DOHH2 (cell line): ENCODE measurements around the gene PVALEF.

Experiments
- H3F3A ChIP-seq: fragments of 200-600 bp; sonication (generic), shearing (Covaris generic); 2 replicates; pipeline ENCODE4 v1.6.0; 2016; ENCODE audit warnings: antibody characterized with exemption, mild to moderate bottlenecking; ENCODE audit not compliant: control insufficient read depth, insufficient read depth
- H3K27ac ChIP-seq: fragments of 200-600 bp; sonication (generic); 2 replicates; pipeline ENCODE4 v1.5.1; 2014; ENCODE audit warnings: low read depth, mild to moderate bottlenecking, low read length, moderate library complexity
- H3K27me3 ChIP-seq: fragments of 200-600 bp; sonication (generic); 2 replicates; pipeline ENCODE4 v1.6.1; 2014; ENCODE audit warnings: mild to moderate bottlenecking, low read length, mixed read lengths; ENCODE audit not compliant: control insufficient read depth
- H3K36me3 ChIP-seq: fragments of 200-600 bp; sonication (generic); 2 replicates; pipeline ENCODE4 v1.6.1; 2014; ENCODE audit warnings: mild to moderate bottlenecking, low read length, moderate library complexity, mixed read lengths; ENCODE audit not compliant: control insufficient read depth
- H3K4me1 ChIP-seq: fragments of 200-600 bp; sonication (generic); 2 replicates; pipeline ENCODE4 v1.6.1; 2014; ENCODE audit warnings: mild to moderate bottlenecking, low read length, mixed read lengths; ENCODE audit not compliant: control insufficient read depth
- H3K4me2 ChIP-seq: fragments of 200-600 bp; sonication (generic); 2 replicates; pipeline ENCODE4 v1.6.0; 2014; ENCODE audit warnings: mild to moderate bottlenecking, low read length, moderate library complexity
- H3K4me3 ChIP-seq: fragments of 200-600 bp; sonication (generic); 2 replicates; pipeline ENCODE4 v1.5.1; 2014; ENCODE audit warnings: mild to moderate bottlenecking, low read length, mixed read lengths
- H3K79me2 ChIP-seq: fragments of 200-600 bp; sonication (generic); 2 replicates; pipeline ENCODE4 v1.6.1; 2014; ENCODE audit warnings: mild to moderate bottlenecking, low read length, mixed read lengths; ENCODE audit not compliant: control insufficient read depth
- H3K9me2 ChIP-seq: fragments of 200-600 bp; sonication (generic); replicated peaks from 2 replicates; pipeline ENCODE4 v1.6.1; 2014; ENCODE audit warnings: mild to moderate bottlenecking, low read length, mixed read lengths; ENCODE audit not compliant: control insufficient read depth
- H3K9me3 ChIP-seq: fragments of 200-600 bp; sonication (generic); 2 replicates; pipeline ENCODE4 v1.6.1; 2014; ENCODE audit warnings: antibody characterized with exemption, low read length, mixed read lengths; ENCODE audit not compliant: control insufficient read depth, insufficient read depth
- H4K20me1 ChIP-seq: fragments of 200-600 bp; sonication (generic); 2 replicates; pipeline ENCODE4 v1.6.0; 2014; ENCODE audit warnings: low read depth, mild to moderate bottlenecking, antibody characterized with exemption, low read length, moderate library complexity; ENCODE audit not compliant: control insufficient read depth, insufficient read depth
- CTCF ChIP-seq: fragments of 200-600 bp; sonication (generic); IDR thresholded peaks from one replicate; pipeline ENCODE4 v1.5.1; 2014; ENCODE audit warnings: antibody characterized with exemption, mild to moderate bottlenecking, low read depth, low read length; ENCODE audit not compliant: poor library complexity, severe bottlenecking
- EZH2phosphoT487 ChIP-seq: fragments of 200-600 bp; sonication (generic); IDR thresholded peaks from 2 replicates; pipeline ENCODE4 v1.6.1; 2017; ENCODE audit warnings: borderline replicate concordance, mild to moderate bottlenecking, antibody characterized with exemption, low read length, moderate library complexity, mixed read lengths

Gene PVALEF

GRCh38 chr17:81207610-81208581 lies 42.6 kb downstream of the PVALEF start:
- Histone ChIP-seq H3K4me3 (no peak overlapping the region), H3K79me2 (no peaks in the 10 kb centered on the region), H3K9me3 (no peaks in the 10 kb centered on the region), H4K20me1 (no peaks in the 10 kb centered on the region), H3K4me1 (no peaks in the 10 kb centered on the region; the same call in 1 of the 2 replicates), H3K27ac (no peak overlapping the region), H3K4me2 (no peak overlapping the region), H3K36me3 (no peaks in the 10 kb centered on the region), H3K27me3 (no peaks in the 10 kb centered on the region), H3F3A (no peaks in the 10 kb centered on the region), H3K9me2 (no peaks in the 10 kb centered on the region)
- TF ChIP-seq CTCF (no peak), EZH2phosphoT487 (no peak)

DNA sequence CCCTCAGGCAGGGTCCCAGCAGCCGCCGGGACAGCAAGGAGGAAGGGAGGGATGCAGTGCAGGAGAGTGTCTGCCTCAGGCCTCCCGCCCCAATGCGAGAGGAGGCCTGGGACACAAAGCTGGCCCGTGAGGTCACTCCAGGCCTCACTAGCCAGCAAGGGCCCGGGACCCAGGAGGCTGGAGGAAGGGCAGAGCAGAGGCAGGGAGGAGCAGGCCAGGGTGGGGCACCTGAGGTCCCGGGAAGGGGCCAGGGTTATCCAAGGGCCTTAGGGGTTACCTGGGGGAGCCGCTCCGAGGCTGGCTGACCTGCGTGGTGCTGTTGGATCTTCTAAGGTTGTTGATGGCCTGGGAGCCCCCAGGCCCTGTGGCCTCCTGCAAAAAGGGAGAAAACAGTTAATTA lies 43.3 kb downstream of the PVALEF start:
- Histone ChIP-seq H3K4me1 (no peaks in the 10 kb centered on the region; the same call in 1 of the 2 replicates), H3K9me2 (no peaks in the 10 kb centered on the region), H3K27ac (no peak overlapping the region), H4K20me1 (no peaks in the 10 kb centered on the region), H3F3A (no peaks in the 10 kb centered on the region), H3K4me3 (no peak overlapping the region), H3K9me3 (no peaks in the 10 kb centered on the region), H3K36me3 (no peaks in the 10 kb centered on the region), H3K4me2 (no peak overlapping the region), H3K79me2 (no peaks in the 10 kb centered on the region), H3K27me3 (no peaks in the 10 kb centered on the region)
- TF ChIP-seq EZH2phosphoT487 = no peak
- no peak for TF ChIP-seq CTCF

DNA sequence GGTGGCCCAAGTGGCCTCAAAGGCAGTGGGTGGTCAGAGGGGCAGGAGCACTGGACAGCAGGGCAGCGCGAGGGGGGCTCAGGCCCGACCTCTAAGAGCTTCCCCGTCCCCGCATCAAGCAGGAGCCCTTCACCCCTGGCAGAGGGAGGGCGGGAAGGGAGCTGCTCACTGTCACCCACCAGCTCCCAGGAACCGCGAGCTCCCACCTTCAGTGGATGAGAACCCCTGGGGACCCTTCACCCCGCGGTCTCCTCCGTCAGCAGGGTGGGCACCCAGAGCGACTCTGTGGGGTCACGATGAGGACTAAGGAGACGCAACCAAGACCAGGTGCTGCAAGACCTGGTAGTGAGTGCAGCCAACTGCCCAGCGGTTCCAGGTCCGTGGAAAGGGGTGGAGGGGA lies 43.8 kb downstream of the PVALEF start:
- H3K4me1 ChIP-seq = no peaks in the 10 kb centered on the region; the same call in 1 of the 2 replicates
- H3K27me3 ChIP-seq = no peaks in the 10 kb centered on the region
- TF ChIP-seq EZH2phosphoT487 (no peak), CTCF (no peak)
- no peaks in the 10 kb centered on the region for H4K20me1 ChIP-seq
- H3K27ac ChIP-seq = no peak overlapping the region
- no peak overlapping the region for H3K4me3 ChIP-seq
- no peaks in the 10 kb centered on the region for H3K79me2 ChIP-seq
- no peaks in the 10 kb centered on the region for H3K36me3 ChIP-seq
- H3K9me3 ChIP-seq = no peaks in the 10 kb centered on the region
- H3F3A ChIP-seq = no peaks in the 10 kb centered on the region
- no peaks in the 10 kb centered on the region for H3K9me2 ChIP-seq
- H3K4me2 ChIP-seq = no peak overlapping the region
